ENCODE results near the gene KLKB1. TPM values are rescaled to one million over a fixed set of nuclear protein-coding genes. Genes with fewer than 3 reads are reported as not detected.

The KLKB1 gene
- total RNA-seq, 1 experiment from 2014 or later, result 0.10 TPM

DNA sequence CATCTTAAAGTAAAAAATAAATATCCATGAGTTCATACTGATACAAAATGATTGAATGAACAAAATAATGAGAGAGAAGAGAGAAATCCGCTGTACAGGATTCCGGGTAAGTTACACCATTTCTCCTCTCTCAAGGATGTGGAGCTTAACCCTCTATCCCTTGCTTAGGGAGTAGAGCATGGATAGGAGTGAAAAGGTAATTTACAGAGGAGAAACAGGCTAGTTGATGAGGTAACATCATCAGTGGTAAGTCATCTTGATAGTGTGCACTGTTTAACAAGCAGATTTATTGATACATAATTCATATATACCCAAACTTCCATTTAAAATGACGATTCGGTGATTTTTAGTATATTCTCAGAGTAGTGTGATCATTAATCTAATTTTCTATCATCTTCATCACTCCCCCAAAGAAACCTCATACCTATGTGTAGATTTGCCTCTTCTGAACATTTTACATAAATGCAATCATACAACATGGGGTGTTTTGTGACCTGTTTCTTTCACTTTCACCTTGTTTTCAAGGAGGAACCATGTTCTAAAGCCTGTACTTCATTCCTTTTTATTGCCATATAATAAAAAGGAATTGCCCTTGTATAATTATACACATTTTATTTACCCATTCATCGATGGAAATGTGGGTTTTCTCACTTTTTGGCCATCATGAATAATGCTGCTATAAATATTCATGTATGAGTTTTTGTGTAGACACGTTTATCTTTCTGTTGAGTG lies 73.5 kb downstream of the KLKB1 start:
- Histone ChIP-seq H3K4me1 (ENCODE audit: control insufficient read depth in 1 of 2, insufficient read depth in 2 of 2, low read length in 2 of 2) (no peaks in the 10 kb centered on the region), H3K4me2 (ENCODE audit: low read length) (no peak overlapping the region), H3K27ac (ENCODE audit: low read depth, low read length) (no peak overlapping the region), H3K36me3 (ENCODE audit: control insufficient read depth in 1 of 2, insufficient read depth in 2 of 2, low read length in 2 of 2) (no peaks in the 10 kb centered on the region), H3K9ac (ENCODE audit: low read length) (no peak overlapping the region), H4K20me1 (ENCODE audit: insufficient read depth) (no peaks in the 10 kb centered on the region), H3K9me2 (ENCODE audit: insufficient read depth) (no peaks in the 10 kb centered on the region), H3K9me3 (ENCODE audit: control insufficient read depth in 1 of 2, insufficient read depth in 1 of 2, low read depth in 1 of 2, low read length in 2 of 2) (no peaks in the 10 kb centered on the region), H3K79me2 (ENCODE audit: insufficient read depth, low read length) (no peaks in the 10 kb centered on the region), H2AFZ (ENCODE audit: low read depth, low read length, poor library complexity, severe bottlenecking) (no peak overlapping the region), H3K4me3 (replicated peaks in 1 of 2; ENCODE audit: low read depth in 1 of 2, low read length in 2 of 2) (no peak overlapping the region), H3K27me3 (ENCODE audit: insufficient read depth, low read length) (no peaks in the 10 kb centered on the region)
- ATAC-seq (no peak), DNase-seq (ENCODE audit: low read depth, low spot score) (no peak)
- intact Hi-C loops (cut with micrococcal nuclease), result no loop called here
- CTCF ChIA-PET, result no interaction called here
- BruUV-seq (replicated peaks), result no TSS peak
- RAD21 ChIA-PET (ENCODE audit: low non-redundant PET in 1 of 2, low total read pairs in 2 of 2, uncharacterized antibody in 2 of 2, unreplicated experiment in 2 of 2), result no interaction called here
- TF ChIP-seq ZNF274 (IDR thresholded peaks at IDR 0.05; ENCODE audit: low read depth, low read length) (no peak), EGR1 (IDR thresholded peaks at IDR 0.05; ENCODE audit: low read depth) (no peak), SRF (IDR thresholded peaks at IDR 0.05; ENCODE audit: low read depth) (no peak), ELF1 (IDR thresholded peaks at IDR 0.05; ENCODE audit: borderline replicate concordance, low read depth) (no peak), TCF7L2 (IDR thresholded peaks at IDR 0.05; ENCODE audit: borderline replicate concordance, extremely low read depth, insufficient read depth, insufficient read length) (no peak), JUND (IDR thresholded peaks at IDR 0.05) (no peak), RAD21 (IDR thresholded peaks at IDR 0.05; ENCODE audit: low read depth) (no peak), REST (IDR thresholded peaks at IDR 0.05; ENCODE audit: low read depth) (no peak), ATF3 (IDR thresholded peaks at IDR 0.05) (no peak), SIN3A (IDR thresholded peaks at IDR 0.05; ENCODE audit: low read depth) (no peak)
- TF ChIP-seq, protein P1, sequence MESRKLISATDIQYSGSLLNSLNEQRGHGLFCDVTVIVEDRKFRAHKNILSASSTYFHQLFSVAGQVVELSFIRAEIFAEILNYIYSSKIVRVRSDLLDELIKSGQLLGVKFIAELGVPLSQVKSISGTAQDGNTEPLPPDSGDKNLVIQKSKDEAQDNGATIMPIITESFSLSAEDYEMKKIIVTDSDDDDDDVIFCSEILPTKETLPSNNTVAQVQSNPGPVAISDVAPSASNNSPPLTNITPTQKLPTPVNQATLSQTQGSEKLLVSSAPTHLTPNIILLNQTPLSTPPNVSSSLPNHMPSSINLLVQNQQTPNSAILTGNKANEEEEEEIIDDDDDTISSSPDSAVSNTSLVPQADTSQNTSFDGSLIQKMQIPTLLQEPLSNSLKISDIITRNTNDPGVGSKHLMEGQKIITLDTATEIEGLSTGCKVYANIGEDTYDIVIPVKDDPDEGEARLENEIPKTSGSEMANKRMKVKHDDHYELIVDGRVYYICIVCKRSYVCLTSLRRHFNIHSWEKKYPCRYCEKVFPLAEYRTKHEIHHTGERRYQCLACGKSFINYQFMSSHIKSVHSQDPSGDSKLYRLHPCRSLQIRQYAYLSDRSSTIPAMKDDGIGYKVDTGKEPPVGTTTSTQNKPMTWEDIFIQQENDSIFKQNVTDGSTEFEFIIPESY (IDR thresholded peaks at IDR 0.05; ENCODE audit: extremely low read depth, insufficient replicate concordance, low read length), result no peak
- POLR2A ChIA-PET, result no interaction called here

Data from HCT116 (cell line).